D341Med (cell line): Measurements from ENCODE around the gene SPINT1.

Source experiments
- DNase-seq: peaks from one replicate; pipeline ENCODE4 v3.0.0; 2012; ENCODE audit warnings: low spot score

SPINT1 gene

DNA sequence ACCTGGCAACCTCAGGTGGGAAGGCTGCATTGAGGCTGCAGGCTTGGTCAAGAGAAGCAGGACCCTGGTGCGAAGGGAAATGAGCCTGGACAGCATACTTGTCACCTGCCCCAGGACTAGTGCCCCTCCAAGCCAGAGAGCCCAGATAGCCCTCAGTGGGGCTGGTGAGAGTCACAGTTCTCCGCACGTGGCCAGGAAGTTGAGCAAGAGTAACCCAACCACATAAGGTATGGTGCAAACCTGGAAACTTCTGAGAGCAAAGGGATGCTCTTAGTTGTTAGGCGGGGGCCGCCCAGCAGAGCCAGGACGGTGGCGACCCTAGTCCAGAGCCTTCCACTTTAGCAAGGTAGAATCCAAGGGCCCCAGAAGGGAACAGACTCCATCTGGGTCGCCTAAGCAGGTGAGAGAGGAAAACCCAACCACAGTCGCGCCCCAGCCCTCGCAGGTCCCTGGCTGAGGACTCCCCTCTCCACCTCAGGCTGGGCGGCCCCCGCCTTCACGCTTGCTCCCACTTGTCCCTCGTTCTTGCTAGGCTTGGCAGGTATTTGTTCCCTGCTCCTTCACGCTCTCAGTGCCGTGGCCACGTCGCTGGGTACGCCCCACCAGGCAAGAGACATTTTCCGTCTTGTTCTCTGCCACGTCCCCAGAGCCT is 49.3 kb downstream of the SPINT1 start:
- no peak for DNase-seq

DNA sequence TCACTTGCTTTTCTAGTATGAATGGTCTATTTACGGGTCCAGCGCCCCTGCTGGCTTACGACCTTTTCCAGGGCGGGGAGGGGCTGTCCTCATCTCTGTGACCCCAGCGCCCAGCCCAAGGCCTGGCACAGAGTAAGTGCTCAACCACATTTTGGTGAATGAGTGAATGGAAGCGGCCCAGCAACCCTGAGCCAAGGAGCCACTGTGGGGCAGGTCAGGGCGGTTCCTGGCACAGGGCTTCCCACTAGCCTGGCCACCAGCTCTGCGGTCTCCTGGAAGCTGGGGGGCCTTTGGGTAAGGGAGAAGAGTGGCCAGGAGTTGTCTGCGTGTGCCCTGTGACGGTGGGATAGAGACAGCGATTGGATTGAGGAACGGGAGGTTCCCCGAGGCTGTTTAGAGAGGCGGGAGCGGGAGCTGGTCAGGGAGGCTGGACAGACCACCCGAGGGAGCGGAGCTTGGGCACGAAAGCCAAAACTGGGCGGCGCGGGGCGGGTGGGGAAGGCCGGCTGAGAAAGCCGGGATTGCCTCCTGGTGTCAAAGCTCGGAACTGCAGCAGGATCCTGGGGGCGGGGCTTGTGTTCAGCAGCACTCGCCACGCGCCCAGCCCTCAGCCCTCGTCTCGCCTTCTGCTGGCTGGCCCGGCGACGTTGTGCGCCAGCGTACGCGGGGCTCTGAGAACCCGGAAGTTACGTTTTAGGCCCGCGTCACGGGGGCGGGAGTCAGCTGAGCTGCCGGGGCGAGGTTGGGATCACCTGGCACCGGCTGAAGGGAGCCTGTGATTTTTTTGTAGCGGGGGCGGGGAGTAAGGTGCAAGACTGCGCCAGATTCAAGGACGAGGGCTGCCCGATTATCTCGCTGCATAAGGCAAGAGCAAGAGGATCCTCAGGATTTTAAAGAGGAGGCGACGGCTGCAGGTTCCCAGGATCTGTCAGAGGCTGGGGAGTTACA is 50.2 kb downstream of the SPINT1 start, which contains the start of gene VPS18:
VPS18 (plus strand) TSS at position 718 of the 948 bp plus-strand sequence. CDS start 319 bp downstream, outside the sequence.
- peak; percentile 97 for DNase-seq

DNA sequence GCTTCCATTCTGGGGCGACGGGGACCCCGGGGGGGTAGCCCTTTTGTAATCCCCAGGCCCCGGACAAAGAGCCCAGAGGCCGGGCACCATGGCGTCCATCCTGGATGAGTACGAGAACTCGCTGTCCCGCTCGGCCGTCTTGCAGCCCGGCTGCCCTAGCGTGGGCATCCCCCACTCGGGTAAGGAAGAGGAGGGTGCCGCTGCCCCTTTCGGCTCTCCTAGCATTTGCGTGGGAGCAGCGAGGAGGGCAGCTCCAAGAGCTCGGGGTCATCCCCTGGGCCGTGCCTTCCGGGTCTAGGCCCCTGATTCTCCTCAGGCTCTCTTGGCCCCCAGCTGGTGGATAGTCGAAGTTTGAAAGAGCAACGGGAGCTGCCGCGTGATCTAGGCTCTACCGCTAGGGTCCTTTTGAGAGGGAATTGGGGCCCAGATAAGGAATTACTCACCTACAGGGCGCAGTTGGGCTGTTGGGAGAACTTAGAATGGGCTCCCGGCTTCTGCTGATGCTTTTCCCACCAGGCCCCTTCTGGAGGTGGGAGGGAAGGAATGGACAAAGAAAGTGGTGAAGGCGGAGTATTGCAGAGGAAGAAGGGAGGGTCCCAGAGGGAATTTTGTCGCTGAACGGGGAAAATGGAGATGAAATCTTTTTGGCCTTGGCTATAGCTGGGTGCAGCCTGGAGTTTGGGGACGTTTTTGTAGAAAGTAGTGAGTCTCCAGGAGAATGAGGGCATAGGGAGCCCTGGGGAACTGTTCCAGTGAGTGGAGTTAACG is 51.0 kb downstream of the SPINT1 start:
- DNase-seq: peak; percentile 79

DNA sequence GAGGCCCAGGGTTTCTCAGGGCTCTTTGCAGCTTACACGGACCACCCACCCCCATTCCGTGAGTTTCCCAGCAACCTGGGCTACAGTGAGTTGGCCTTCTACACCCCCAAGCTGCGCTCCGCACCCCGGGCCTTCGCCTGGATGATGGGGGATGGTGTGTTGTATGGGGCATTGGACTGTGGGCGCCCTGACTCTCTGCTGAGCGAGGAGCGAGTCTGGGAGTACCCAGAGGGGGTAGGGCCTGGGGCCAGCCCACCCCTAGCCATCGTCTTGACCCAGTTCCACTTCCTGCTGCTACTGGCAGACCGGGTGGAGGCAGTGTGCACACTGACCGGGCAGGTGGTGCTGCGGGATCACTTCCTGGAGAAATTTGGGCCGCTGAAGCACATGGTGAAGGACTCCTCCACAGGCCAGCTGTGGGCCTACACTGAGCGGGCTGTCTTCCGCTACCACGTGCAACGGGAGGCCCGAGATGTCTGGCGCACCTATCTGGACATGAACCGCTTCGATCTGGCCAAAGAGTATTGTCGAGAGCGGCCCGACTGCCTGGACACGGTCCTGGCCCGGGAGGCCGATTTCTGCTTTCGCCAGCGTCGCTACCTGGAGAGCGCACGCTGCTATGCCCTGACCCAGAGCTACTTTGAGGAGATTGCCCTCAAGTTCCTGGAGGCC is 55.8 kb downstream of the SPINT1 start:
- DNase-seq: no peak

DNA sequence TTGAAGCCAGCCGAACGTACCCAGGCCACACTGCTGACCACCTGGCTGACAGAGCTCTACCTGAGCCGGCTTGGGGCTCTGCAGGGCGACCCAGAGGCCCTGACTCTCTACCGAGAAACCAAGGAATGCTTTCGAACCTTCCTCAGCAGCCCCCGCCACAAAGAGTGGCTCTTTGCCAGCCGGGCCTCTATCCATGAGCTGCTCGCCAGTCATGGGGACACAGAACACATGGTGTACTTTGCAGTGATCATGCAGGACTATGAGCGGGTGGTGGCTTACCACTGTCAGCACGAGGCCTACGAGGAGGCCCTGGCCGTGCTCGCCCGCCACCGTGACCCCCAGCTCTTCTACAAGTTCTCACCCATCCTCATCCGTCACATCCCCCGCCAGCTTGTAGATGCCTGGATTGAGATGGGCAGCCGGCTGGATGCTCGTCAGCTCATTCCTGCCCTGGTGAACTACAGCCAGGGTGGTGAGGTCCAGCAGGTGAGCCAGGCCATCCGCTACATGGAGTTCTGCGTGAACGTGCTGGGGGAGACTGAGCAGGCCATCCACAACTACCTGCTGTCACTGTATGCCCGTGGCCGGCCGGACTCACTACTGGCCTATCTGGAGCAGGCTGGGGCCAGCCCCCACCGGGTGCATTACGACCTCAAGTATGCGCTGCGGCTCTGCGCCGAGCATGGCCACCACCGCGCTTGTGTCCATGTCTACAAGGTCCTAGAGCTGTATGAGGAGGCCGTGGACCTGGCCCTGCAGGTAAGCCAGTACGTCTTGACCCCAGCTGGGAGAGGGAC is 56.6 kb downstream of the SPINT1 start:
- no peak for DNase-seq

DNA sequence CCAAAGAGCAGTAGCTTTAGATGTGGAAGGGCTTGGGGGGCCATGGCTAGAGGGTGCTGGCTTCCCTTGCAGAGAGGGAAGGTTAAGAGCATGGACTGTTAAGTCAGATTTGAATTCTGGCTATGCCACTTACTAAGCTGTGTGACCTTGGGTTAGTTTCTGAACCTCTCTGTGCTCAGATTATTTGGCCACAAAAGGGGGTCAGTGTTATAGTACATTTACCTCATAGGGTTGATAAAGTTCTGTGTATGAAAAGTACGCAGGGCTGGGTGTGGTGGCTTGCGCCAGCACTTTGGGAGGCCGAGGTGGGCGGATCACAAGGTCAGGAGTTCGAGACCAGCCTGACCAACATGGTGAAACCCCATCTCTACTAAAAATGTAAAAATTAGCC is 57.2 kb downstream of the SPINT1 start:
- DNase-seq: no peak

DNA sequence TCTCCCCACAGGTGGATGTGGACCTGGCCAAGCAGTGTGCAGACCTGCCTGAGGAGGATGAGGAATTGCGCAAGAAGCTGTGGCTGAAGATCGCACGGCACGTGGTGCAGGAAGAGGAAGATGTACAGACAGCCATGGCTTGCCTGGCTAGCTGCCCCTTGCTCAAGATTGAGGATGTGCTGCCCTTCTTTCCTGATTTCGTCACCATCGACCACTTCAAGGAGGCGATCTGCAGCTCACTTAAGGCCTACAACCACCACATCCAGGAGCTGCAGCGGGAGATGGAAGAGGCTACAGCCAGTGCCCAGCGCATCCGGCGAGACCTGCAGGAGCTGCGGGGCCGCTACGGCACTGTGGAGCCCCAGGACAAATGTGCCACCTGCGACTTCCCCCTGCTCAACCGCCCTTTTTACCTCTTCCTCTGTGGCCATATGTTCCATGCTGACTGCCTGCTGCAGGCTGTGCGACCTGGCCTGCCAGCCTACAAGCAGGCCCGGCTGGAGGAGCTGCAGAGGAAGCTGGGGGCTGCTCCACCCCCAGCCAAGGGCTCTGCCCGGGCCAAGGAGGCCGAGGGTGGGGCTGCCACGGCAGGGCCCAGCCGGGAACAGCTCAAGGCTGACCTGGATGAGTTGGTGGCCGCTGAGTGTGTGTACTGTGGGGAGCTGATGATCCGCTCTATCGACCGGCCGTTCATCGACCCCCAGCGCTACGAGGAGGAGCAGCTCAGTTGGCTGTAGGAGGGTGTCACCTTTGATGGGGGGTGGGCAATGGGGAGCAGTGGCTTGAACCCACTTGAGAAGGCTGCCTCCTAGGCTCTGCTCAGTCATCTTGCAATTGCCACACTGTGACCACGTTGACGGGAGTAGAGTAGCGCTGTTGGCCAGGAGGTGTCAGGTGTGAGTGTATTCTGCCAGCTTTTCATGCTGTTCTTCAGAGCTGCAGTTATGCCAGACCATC is 59.0 kb downstream of the SPINT1 start:
- DNase-seq: no peak

DNA sequence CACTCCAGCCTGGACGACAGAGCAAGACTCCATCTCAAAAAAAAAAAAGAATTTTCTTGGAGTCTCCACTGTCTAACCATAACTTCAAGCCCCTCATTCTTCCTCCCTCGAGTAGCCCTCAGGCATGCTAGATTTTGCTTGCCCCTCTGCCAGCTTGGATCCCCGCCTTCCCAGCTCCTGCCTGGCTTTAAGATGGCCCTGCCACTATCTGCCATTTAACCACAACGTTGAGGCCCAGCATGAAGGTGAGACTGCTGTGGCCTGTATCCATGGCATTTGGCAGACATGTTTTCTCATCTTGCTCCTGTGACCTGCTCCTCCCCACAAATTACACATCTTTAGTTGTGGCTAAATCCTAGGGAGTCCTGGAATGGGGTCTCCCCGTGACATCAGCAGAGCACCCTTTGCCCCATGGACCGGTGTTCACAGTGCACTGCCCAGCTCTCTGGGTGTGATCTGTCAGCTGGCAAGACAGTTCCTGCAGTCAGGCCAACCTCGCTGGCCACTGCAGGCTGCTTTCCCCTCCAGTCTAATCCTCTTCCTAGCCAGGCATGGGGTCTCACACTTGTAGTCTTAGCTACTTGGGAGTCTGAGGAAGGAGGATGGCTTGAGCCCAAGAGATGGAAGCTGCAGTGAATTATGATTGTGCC is 60.8 kb downstream of the SPINT1 start:
- no peak for DNase-seq

DNA sequence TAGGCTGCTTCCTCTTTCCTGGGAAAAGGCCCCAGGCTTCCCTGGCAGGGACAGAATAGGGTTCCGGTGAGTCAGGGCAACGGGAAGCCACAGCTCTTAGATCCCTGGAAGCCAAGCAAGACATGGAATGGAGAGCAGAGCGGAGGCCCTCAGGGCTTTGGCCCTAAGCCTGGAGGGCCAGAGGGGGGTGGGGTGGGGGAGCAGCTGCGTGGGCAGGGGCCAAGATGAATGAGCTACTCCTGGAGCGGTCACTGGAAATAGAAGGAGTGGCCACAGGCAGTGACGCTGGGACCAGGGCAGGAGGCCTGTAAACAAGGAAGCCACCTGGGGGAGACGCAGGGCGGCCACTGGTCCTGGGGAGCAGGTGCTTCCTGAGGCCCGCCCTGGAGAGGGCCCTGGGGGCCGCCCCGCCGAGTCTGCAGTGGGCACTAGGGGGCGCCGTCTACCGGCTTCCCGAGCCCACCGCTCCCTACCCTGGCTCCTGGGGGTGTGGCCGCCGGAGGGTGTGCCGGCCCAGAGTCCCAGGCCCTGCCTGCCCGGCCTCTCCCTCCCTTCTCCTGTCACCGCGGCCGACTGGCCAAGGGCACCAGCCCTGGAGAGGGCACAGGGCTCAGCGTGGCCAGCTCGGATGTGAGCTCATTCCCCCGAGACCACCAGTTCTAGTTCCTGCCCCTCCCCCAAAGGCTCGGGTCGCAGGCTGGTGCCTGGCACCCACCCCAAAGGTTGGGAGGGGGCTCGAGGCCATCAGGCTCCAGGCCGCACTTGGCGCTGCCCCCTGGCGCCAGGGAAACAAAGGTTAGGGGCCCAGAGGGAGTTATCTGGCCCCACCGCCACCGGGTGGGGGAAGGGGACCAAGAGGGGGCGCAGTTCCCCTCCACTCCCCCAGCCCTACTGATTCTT is 62.5 kb downstream of the SPINT1 start:
- peak; percentile 94 for DNase-seq

DNA sequence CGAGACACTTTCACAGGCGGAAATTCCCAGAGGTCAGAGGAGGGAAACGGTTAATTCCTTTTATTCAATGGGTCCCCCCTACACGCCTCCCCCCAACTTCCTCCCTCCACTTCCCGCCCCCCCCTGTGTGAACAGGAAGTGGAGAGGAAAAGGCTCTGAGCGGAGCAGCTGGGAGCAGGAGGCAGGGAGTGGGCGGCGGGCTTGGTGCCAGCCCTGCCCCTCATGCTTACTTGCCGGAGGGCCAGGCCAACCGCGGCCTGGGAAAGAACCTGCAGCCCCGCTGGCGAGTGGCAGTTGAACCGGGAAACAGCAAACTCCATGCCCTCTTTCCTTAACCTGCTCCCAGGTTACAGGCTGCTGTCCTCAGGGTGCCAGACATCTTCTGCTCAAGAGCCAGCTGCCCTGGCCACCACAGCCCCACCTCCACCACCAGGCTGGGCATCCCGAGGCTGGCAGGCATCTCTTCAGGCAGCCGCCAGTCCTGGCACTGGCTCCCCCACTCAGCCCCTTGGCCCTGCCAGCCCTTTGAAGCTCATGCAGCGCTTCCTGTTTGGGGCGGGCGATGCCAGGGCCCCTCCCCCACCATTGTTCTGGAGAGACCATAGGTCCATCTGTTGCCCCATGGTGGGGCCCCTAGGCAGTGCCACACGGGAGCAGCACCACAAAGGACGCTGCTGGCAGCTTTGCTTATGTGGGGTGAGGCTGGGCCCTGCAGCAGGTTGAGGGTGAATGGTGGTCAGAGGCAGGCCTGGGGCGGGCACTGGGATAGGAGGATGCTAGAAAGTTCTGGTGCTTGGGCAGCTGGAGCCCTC is 63.3 kb downstream of the SPINT1 start:
- DNase-seq: peak; percentile 63
